Skeletal muscle cell (primary cell): ENCODE measurements around the gene ZNF212.

Source experiments
- DNase-seq: peaks from one replicate; pipeline ENCODE4 v3.0.0-alpha.2; 2010; ENCODE audit warnings: low read depth
- H3K4me3 ChIP-seq: 2 replicates; pipeline ENCODE4 v1.5.1; 2011; ENCODE audit warnings: low read depth, mild to moderate bottlenecking, control low read depth, low read length, moderate library complexity

Gene ZNF212

DNA sequence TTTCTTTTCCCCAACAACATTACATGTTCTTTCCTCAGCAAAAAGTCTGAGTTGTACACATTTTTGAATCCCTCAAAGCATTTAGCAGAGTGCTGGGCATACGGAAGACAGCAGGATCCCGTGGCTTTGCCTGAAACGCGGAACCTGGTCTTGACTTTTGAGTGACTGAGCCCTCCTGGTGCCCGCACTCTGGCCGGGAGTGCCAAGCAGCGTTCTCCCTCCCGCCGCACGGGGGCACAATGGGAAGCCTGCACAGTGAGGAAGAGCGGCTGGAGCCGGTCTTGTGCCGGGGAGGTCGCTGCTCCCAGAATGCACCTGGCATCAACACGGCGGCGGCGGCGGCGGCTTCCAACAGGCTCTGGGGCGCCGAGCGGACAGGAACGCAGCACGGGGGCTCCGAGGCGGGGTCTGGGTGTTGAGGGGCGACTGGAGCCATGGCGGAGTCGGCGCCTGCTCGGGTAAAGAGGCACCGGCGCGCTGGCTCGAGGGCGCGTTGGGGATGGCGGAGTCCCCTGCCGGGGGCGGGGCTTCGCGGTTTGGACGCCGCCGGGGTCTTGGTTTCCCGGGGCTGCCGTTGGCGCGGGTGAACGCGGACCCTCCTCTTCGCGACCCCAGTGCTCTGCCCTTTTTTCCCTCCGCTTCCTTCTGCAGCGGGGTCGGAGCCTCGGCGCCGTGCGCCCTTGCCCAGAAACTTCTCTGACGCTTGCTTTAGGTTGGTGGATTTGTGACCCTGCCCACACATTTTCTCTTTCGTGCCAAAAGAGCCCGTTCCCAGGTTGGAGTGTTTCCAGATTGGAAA, at the start of gene ZNF212:
ZNF212 (plus strand) TSS at position 307 of the 799 bp plus-strand sequence; CDS start at position 435, 128 bp downstream.
- H3K4me3 ChIP-seq, result peak within 1 kb of the TSS; percentile 85
- peak; percentile 53 for DNase-seq

GRCh38 chr7:149191851-149192250, 47.6 kb upstream of the ZNF212 start:
- DNase-seq, result no peak
- H3K4me3 ChIP-seq, result no peak overlapping the region

GRCh38 chr7:149194799-149195179, 44.7 kb upstream of the ZNF212 start:
- no peak for DNase-seq
- H3K4me3 ChIP-seq, result peak overlapping the region; percentile 81

DNA sequence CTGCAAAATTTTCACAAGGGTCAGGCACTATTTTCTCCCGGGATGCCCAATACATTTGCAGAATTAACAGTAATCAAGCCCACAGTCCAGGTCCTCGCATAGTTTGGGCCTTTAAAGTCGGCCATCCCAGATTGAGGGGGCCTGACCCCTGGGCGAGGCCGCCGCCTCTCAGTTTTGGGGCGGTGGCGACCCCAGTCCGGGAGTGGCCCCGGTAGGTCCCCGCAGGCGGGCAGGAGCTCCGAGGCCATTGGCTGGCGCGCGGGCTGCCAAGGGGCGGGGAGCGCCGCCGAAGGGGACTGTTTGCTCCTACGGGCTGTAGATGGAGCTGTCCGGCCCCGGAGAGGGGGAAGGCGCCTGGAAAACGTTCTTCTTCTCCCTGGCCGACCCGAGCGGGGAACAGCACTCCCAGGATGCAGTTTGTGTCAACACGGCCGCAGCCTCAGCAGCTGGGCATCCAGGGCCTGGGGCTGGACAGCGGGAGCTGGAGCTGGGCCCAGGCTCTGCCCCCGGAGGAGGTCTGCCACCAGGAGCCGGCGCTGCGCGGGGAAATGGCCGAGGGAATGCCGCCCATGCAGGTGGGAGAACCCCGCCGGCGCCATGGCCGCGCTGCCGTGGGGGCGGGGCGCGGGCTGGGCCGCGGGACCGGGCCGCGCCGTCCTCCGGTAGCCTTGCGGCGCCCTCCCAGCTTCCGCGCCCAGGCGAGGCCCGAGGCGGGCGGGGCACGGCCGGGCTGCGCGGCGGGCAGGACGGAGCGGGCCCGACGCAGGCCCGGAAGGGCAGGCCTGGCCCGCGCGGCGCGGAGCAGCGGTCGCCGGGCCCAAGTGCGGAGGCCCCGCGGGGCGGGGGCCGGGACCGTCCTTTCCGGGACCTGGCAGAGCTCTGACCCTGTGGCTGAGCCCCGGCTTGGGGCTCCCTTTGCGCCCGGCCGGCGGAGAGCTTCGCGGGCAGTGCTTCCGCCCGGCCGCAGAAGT, 44.0 kb upstream of the ZNF212 start, which contains the start of gene ZNF282:
ZNF282 (plus strand) TSS at position 367 of the 971 bp plus-strand sequence; CDS start at position 411, 44 bp downstream.
- H3K4me3 ChIP-seq, result peak within 1 kb of the TSS; percentile 81
- DNase-seq, result peak; percentile 66

DNA sequence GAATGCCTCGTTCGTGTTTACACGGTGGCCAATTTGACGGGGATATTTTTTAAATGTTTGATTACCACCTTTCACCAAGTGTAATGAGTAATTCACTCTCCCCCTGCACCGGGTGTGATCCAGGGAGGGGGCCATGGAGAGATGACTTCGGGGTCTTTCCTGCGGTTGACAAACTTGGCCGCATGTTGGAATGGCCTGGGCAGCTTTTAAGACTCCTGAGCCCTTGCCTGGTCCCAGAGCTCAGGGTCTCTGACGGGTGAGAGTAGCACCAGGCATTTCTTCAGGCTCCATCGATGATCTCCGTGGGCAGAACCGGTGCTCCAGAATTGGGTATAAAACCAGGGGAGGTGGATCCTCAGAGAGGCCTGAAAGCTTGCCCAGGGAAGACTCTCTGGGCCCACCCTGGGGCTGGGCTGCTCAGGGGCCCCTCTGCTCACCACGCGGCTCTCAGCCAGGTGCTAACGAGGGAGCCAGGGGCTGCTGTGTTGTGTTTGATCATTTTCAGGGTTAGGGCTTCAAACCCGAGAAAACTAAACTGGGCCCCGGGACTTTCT, 43.2 kb upstream of the ZNF212 start:
- DNase-seq, result no peak
- H3K4me3 ChIP-seq, result peak overlapping the region; percentile 81

- DNase-seq, result no peak
- H3K4me3 ChIP-seq, result peak overlapping the region; percentile 81
Measured at GRCh38 chr7:149196705-149197171, 42.7 kb upstream of the ZNF212 start.

DNA sequence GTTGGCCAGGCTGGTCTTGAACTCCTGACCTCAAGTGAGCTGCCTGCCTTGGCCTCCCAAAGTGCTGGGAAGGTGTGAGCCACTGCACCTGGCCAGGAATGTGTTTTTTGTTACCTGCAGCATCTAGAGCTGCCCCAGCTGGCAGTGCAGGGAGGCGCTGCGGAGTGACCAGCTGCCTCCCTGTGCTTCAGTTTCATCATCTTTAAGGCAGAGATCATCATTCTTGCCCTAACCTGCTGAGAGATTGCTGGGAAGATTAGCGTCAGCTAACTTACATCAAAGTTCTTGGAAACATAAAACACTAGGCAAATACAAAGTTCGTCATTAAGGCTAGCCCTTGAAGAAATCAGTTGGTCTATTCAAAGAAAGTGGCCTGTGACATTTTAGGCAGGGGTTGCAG, 41.8 kb upstream of the ZNF212 start:
- DNase-seq, result no peak
- H3K4me3 ChIP-seq, result no peak overlapping the region

DNA sequence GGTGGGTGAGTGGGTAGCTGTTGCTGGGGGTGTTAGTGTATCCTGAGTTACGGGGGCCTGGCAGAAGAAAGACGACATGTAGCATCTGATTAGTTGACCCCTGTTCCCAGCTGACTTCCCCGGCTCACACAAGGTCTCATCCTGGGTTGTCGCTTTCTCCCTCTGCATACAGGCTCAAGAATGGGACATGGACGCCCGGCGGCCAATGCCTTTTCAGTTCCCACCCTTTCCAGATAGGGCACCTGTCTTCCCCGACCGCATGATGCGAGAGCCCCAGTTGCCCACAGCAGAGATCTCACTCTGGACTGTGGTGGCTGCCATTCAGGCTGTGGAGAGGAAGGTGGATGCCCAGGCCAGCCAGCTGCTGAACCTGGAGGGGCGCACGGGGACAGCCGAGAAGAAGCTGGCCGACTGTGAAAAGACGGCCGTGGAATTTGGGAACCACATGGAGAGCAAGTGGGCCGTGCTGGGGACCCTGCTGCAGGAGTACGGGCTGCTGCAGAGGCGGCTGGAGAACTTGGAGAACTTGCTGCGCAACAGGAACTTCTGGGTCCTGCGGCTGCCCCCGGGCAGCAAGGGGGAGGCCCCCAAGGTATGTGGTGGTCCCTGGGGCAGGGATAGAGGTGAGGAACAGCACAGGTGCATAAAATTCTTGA, 41.2 kb upstream of the ZNF212 start:
- no peak overlapping the region for H3K4me3 ChIP-seq
- no peak for DNase-seq

DNA sequence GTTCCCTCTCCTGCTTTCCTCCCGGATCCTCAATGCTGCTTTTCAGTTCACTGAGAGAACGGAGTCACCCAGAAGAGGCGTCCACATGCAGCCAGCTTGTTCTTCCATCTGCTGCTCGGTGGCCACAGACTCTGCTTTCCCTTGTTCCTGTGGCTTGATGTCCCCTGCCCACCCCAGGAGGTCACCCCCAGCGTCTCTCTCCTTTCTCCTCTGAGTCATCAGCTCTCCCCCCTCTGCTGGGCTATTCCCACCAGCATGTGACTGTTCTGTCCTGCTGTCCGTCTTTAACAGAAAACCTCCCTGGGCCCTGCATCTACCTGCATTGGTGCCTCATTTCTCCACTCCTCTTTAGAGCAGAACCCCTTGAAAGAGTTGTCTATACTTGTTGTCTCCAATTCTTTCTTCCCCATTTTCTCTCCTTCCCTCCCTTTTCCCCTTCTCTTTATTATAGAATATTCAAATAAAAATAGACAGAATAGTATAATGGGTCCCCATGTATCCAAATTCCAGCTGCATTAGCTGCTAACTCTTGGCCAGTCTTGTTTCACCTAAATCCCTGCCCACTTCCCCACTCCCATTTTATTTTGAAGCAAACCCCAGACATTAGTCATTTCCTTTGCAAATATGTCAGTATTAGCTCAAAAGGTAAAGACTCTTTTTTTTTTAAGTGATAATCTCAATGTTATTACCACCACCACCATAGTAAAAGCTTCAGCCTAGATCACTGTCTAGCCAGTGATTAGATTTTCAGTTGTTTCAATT, 40.0 kb upstream of the ZNF212 start:
- no peak overlapping the region for H3K4me3 ChIP-seq
- DNase-seq, result no peak

DNA sequence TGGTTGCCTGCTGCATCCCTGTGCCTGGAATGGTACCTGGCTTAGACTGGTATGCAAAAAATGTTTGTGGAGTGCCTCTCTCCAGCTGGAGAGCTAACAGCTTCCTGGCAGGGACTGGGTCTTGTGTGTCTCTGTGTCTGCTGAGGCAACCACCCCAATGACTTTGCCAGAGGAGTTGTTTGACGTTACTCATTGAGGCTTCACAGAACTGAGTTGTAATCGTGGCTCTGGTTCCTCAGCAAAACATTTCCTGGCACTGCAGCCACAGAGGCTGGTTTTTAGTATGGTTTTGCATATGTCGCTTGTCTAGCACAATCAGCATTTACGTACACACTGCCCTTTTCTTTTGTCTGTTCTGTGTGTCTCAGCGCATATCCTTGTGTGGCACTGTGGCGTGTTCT, 36.6 kb upstream of the ZNF212 start:
- no peak overlapping the region for H3K4me3 ChIP-seq
- DNase-seq, result no peak

GRCh38 chr7:149205690-149206381, 33.6 kb upstream of the ZNF212 start:
- DNase-seq, result no peak
- H3K4me3 ChIP-seq, result no peak overlapping the region

DNA sequence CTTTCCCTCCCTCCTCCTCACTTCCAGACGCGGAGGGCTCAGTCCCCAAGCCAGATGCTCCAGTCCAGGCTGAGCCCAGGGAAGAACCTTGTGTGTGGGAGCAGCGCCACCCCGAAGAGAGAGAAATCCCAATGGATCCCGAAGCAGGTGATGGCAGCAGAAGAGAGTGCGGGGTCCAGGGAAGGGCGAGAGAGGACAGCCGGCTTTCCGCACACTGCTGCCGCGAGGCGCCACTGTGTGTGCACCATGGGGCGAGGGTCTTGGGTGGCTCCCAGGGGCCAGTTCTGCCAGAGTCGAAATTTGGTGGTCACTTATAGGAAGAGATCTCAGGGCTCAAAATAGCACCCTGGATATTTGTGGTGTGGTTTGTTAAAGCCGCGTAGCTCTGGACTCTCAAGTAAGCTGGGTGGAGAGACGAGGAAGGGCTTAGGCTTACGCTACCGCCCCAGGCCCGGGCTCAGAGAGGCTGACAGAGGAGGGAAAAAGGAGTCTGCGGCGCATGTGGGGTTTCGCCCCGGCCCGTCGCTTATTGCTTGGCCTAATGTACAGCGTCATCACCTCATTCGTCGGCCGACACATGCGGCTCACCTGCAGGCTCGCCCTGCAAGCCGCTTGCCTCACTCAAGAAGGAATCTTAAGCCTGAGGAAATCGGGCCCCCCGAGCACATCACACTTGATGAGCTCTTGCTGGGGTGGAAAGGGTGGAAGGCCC, 32.0 kb upstream of the ZNF212 start:
- no peak for DNase-seq
- no peak overlapping the region for H3K4me3 ChIP-seq

DNA sequence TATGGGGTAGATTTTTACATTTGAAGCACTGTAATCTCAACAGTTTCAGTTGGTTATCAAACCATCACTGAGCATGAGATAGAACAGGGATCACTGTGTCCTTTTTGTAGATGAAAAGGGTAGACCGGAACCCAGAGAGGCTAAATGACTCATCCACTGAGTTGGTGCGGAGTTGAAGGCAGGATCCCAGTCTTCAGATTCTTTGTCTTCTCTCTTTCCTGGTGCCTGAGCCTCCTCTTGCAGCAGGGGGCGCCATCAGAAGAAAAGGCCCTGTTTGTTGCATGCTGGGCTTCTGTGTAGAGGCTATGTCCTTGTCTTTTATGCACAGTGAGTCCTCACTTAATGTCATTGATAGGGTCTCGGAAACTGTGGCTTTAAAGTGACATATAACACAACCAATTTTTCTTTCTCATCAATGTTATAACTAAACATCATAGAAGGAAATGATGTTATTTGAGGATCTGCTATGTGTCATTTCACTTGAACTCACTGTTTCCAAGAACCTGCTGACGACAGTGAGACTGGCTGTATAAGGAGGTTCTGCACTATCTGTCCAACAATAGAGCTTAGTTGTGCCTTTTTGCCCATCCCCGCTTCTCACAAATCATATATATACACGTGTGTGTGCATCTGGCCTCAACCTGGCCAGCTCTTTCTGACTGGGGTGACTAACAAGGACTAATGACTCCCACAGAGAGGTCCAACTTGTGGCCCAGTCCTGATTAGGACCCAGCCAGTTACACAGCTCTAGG, 29.8 kb upstream of the ZNF212 start:
- DNase-seq, result peak; percentile 8
- H3K4me3 ChIP-seq, result no peak overlapping the region

- H3K4me3 ChIP-seq, result no peak overlapping the region
- DNase-seq, result no peak
Measured at GRCh38 chr7:149210551-149210950, 28.9 kb upstream of the ZNF212 start.

GRCh38 chr7:149214020-149214720, 25.3 kb upstream of the ZNF212 start:
- no peak overlapping the region for H3K4me3 ChIP-seq
- DNase-seq, result no peak

DNA sequence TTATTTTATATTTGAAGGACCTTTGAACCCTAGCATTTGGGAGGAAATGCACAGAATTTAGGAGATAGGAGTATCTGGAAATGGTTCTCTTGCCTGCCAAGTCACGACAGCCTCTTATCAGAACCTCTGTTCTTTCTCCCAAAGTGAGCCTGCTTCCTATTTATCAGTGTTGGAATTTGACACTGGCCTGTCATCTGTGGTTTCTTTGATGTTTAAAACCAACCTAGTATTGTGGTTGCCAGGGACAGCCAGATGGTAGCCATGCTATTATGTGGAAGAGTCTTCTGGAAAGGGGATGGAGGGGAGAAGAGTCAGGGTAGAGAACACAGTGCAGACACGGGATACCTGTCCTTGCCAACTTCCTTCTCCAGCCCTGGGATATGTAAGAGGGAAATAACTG, 23.0 kb upstream of the ZNF212 start:
- H3K4me3 ChIP-seq, result no peak overlapping the region
- no peak for DNase-seq
